SK-N-SH (cell line): ENCODE data around the gene RNGTT. TPM values are rescaled to one million over a fixed set of nuclear protein-coding genes. Genes with fewer than 3 reads are reported as not detected.

Experiments
- CTCF ChIA-PET: fragments of 300-600, 350-600 bp; formaldehyde crosslinking; extraction: SDS; loops from one replicate; lab custom pipeline; 2021; lab: Yijun Ruan, JAX
- POLR2A ChIA-PET: fragments of 350-600 bp; sonication (Branson Sonifier 250); formaldehyde crosslinking; extraction: SDS; loops from one replicate; lab custom pipeline; 2020; ENCODE audit warnings: antibody characterized with exemption, inconsistent platforms; lab: Yijun Ruan, JAX
- DNase-seq: peaks from one replicate; pipeline ENCODE4 v3.0.0; 2012
- H2AFZ ChIP-seq: fragments of 200-600 bp; sonication (generic); 2 replicates; pipeline ENCODE4 v1.8.1; 2016; ENCODE audit warnings: antibody characterized with exemption, mild to moderate bottlenecking, low read depth
- H3F3A ChIP-seq: fragments of 200-600 bp; sonication (generic); replicated peaks from 2 replicates; pipeline ENCODE3; 2016; ENCODE audit warnings: antibody characterized with exemption, mild to moderate bottlenecking; ENCODE audit not compliant: insufficient read depth
- H3K27ac ChIP-seq, 2 experiments: fragments of 200-500 bp in 1 of 2; fragments of 200-600 bp in 1 of 2; sonication (Bioruptor generic) in 1 of 2; sonication (generic), shearing (Covaris generic) in 1 of 2; 2 replicates each; pipeline versions ENCODE4 v1.5.1 to v1.6.1; 2014 to 2016; ENCODE audit warnings: low read depth in 2 of 2, inconsistent platforms in 1 of 2, low read length in 1 of 2, mild to moderate bottlenecking in 1 of 2, mixed read lengths in 1 of 2
- H3K27me3 ChIP-seq: fragments of 200-600 bp; sonication (generic), shearing (Covaris generic); 2 replicates; pipeline ENCODE4 v1.6.1; 2016; ENCODE audit warnings: mixed run types; ENCODE audit not compliant: insufficient read depth
- H3K36me3 ChIP-seq, 2 experiments: fragments of 200-500 bp in 1 of 2; fragments of 200-600 bp in 1 of 2; sonication (Bioruptor generic) in 1 of 2; sonication (generic) in 1 of 2; replicated peaks in 1 of 2; 2 replicates each; pipeline versions ENCODE3 to v1.5.1; 2014 to 2016; ENCODE audit warnings: low read length in 1 of 2, mild to moderate bottlenecking in 1 of 2; ENCODE audit not compliant: insufficient read depth in 2 of 2, control insufficient read depth in 1 of 2
- H3K4me1 ChIP-seq, 2 experiments: fragments of 200-500 bp in 1 of 2; fragments of 200-600 bp in 1 of 2; sonication (Bioruptor generic) in 1 of 2; sonication (generic), shearing (Covaris generic) in 1 of 2; 2 replicates each; pipeline versions ENCODE4 v1.5.1 to v1.6.1; 2014 to 2016; ENCODE audit warnings: low read depth in 1 of 2, low read length in 1 of 2, mixed run types in 1 of 2; ENCODE audit not compliant: insufficient read depth in 2 of 2, control insufficient read depth in 1 of 2
- H3K4me2 ChIP-seq: fragments of 200-600 bp; sonication (generic), shearing (Covaris generic); 2 replicates; pipeline ENCODE4 v1.6.1; 2017; ENCODE audit warnings: mixed run types
- H3K4me3 ChIP-seq, 2 experiments: fragments of 200-500 bp in 1 of 2; fragments of 200-600 bp in 1 of 2; sonication (Bioruptor generic) in 1 of 2; sonication (generic), shearing (Covaris generic) in 1 of 2; 2 replicates each; pipeline versions ENCODE4 v1.5.1 to v1.8.1; 2014 to 2016; ENCODE audit warnings: low read depth in 2 of 2, inconsistent platforms in 1 of 2, low read length in 1 of 2, mild to moderate bottlenecking in 1 of 2, mixed read lengths in 1 of 2, moderate library complexity in 1 of 2
- H3K79me2 ChIP-seq: fragments of 200-600 bp; sonication (generic); 2 replicates; pipeline ENCODE4 v1.8.1; 2017; ENCODE audit warnings: mild to moderate bottlenecking; ENCODE audit not compliant: insufficient read depth
- H3K9ac ChIP-seq: fragments of 200-600 bp; sonication (generic); 2 replicates; pipeline ENCODE4 v1.6.1; 2017; ENCODE audit warnings: mixed run types
- H3K9me2 ChIP-seq: fragments of 200-600 bp; sonication (generic); 2 replicates; pipeline ENCODE4 v1.6.1; 2017; ENCODE audit warnings: mixed run types
- H3K9me3 ChIP-seq: fragments of 200-600 bp; sonication (generic); 2 replicates; pipeline ENCODE4 v1.6.1; 2017; ENCODE audit warnings: mixed run types, mild to moderate bottlenecking, moderate library complexity
- H4K20me1 ChIP-seq: fragments of 200-600 bp; sonication (generic); 2 replicates; pipeline ENCODE4 v1.6.1; 2017; ENCODE audit warnings: mild to moderate bottlenecking, mixed run types; ENCODE audit not compliant: insufficient read depth
- EP300 ChIP-seq, 2 experiments: IDR thresholded peaks; 2 replicates each; pipeline versions ENCODE4 v1.4.0 to v1.6.1; 2012; ENCODE audit warnings: borderline replicate concordance in 1 of 2, low read depth in 1 of 2, low read length in 1 of 2
- FOXJ3 ChIP-seq: sonication (generic); formaldehyde crosslinking; IDR thresholded peaks from 2 replicates; pipeline ENCODE4 v1.5.1; 2020; ENCODE audit warnings: mild to moderate bottlenecking, missing genetic modification reagents
- FOXM1 ChIP-seq: IDR thresholded peaks from 2 replicates; pipeline ENCODE4 v1.4.0; 2012; ENCODE audit warnings: low read depth, mild to moderate bottlenecking
- GATA2 ChIP-seq: sonication (generic); formaldehyde crosslinking; IDR thresholded peaks from 2 replicates; pipeline ENCODE4 v1.5.0; 2020; ENCODE audit warnings: mild to moderate bottlenecking, missing genetic modification reagents
- JUND ChIP-seq: IDR thresholded peaks from 2 replicates; pipeline ENCODE4 v1.4.0; 2012
- MXI1 ChIP-seq: IDR thresholded peaks from 2 replicates; pipeline ENCODE4 v1.6.1; 2012; ENCODE audit warnings: mild to moderate bottlenecking, low read depth, low read length, improper control_type of control experiment
- RCOR1 ChIP-seq: fragments of 150-350 bp; IDR thresholded peaks from 2 replicates; pipeline ENCODE4 v1.6.1; 2017; ENCODE audit warnings: antibody characterized with exemption, low read length
- RFX5 ChIP-seq: IDR thresholded peaks from 2 replicates; pipeline ENCODE4 v1.6.1; 2012; ENCODE audit warnings: mild to moderate bottlenecking, improper control_type of control experiment, low read length
- SIN3A ChIP-seq: IDR thresholded peaks from 2 replicates; pipeline ENCODE4 v1.6.1; 2012; ENCODE audit warnings: low read depth, mild to moderate bottlenecking, low read length, moderate library complexity, borderline replicate concordance
- TCF12 ChIP-seq: IDR thresholded peaks from 2 replicates; pipeline ENCODE4 v1.4.0; 2012
- TEAD4 ChIP-seq: IDR thresholded peaks from 2 replicates; pipeline ENCODE4 v1.4.0; 2012; ENCODE audit warnings: mild to moderate bottlenecking, borderline replicate concordance; ENCODE audit not compliant: insufficient read depth
- WGBS: methylation state at CpG from one replicate; pipeline ENCODE4 v1.1.6; 2017; ENCODE audit warnings: low lambda C conversion rate; 5-methylcytosine and 5-hydroxymethylcytosine counted together
- polyA plus RNA-seq, 3 experiments: library from polyadenylated mRNA; depleted of rRNA; stranded (reverse); fragments of >200 nt; gene quantifications; 2 replicates each; pipeline ENCODE4 v1.2.3, GENCODE V29; 2012
- TF ChIP-seq, protein P1 (sequence below): IDR thresholded peaks from 2 replicates; pipeline ENCODE4 v1.4.0; 2012; ENCODE audit warnings: low read depth, borderline replicate concordance
- TF ChIP-seq, protein P2 (sequence below): fragments of 150-350 bp; IDR thresholded peaks from 2 replicates; pipeline ENCODE4 v1.6.1; 2016; ENCODE audit warnings: mild to moderate bottlenecking, low read depth, low read length
- TF ChIP-seq, protein P3 (sequence below): IDR thresholded peaks from 2 replicates; pipeline ENCODE4 v1.6.1; 2012; ENCODE audit warnings: mild to moderate bottlenecking, low read depth, low read length, moderate library complexity

The RNGTT gene
- polyA plus RNA-seq, 1 of the 3 experiments (the other 2 are of a cell fraction) = 3.3 TPM

DNA sequence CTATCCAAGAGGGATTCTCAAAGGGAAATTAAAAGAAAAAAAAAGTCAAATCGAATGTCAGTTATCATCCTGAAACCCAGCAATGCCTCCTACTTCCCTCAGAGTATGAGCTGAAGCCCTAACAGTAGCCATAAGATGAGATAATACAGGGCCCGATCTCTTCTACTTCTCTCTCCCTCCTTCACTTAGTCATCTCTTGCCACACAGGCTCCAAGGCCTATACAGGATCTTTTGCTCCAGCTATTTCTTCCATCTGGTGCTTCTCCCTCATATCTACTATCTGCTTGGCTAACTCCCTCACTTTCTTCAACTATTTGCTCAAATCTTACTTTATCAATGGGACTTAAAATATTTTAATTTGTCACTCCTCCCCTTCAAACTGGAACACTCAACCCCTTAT lies 215.3 kb downstream of the RNGTT start:
- Histone ChIP-seq H3K9me3 (no peaks in the 10 kb centered on the region), H3K4me2 (no peak overlapping the region), H3K4me1 (no peaks in the 10 kb centered on the region), H3K9me2 (no peaks in the 10 kb centered on the region), H3K27ac (no peak overlapping the region), H4K20me1 (no peaks in the 10 kb centered on the region), H3F3A (no peaks in the 10 kb centered on the region), H3K27me3 (no peaks in the 10 kb centered on the region), H3K4me3 (no peak overlapping the region), H2AFZ (no peak overlapping the region), H3K36me3 (no peaks in the 10 kb centered on the region), H3K79me2 (no peaks in the 10 kb centered on the region), H3K9ac (no peak overlapping the region)
- TF ChIP-seq MXI1 (no peak), FOXM1 (no peak)
- POLR2A ChIA-PET = no interaction called here
- CTCF ChIA-PET = interaction anchor here (0.6 to 0.7 kb wide), 2 partner anchors 17 to 1401 kb away, joined by 4 read pairs; no protein-coding TSS in a partner anchor
- 96% methylated on average over 2 of the region's 2 CpGs for WGBS
- DNase-seq = no peak

DNA sequence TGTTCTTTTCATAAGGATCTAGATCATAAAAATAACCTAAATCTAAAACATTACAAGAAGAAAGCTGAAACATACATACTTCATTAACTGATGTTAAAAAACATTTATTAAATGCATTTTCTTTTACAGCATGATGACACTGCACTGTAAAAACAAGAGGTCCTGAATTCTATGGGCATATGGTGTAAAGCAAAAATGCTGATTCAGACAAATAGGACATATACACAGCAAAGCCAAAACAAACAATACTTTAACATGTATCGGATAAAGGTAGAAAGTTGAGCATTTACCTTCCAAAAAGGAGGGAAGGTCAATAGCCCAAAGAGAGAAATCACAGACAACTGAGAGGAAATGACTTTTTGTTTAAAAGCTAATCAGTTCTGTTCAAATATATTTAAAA lies 221.5 kb downstream of the RNGTT start:
- Histone ChIP-seq H3K9ac (no peak overlapping the region), H3F3A (no peaks in the 10 kb centered on the region), H3K27ac (no peak overlapping the region), H3K9me2 (no peaks in the 10 kb centered on the region), H4K20me1 (no peaks in the 10 kb centered on the region), H3K4me3 (no peak overlapping the region), H3K4me1 (no peaks in the 10 kb centered on the region), H3K4me2 (no peak overlapping the region), H2AFZ (no peak overlapping the region), H3K27me3 (no peaks in the 10 kb centered on the region), H3K9me3 (no peaks in the 10 kb centered on the region), H3K79me2 (no peaks in the 10 kb centered on the region), H3K36me3 (no peaks in the 10 kb centered on the region)
- WGBS = 97% methylated on average over 1 of the region's 1 CpG
- DNase-seq = no peak
- TF ChIP-seq FOXJ3 (CRISPR knock-in tag) = no peak
- TF ChIP-seq, protein P1, sequence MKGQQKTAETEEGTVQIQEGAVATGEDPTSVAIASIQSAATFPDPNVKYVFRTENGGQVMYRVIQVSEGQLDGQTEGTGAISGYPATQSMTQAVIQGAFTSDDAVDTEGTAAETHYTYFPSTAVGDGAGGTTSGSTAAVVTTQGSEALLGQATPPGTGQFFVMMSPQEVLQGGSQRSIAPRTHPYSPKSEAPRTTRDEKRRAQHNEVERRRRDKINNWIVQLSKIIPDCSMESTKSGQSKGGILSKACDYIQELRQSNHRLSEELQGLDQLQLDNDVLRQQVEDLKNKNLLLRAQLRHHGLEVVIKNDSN = no peak
- TF ChIP-seq, protein P2, sequence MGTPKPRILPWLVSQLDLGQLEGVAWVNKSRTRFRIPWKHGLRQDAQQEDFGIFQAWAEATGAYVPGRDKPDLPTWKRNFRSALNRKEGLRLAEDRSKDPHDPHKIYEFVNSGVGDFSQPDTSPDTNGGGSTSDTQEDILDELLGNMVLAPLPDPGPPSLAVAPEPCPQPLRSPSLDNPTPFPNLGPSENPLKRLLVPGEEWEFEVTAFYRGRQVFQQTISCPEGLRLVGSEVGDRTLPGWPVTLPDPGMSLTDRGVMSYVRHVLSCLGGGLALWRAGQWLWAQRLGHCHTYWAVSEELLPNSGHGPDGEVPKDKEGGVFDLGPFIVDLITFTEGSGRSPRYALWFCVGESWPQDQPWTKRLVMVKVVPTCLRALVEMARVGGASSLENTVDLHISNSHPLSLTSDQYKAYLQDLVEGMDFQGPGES = no peak
- no peak for TF ChIP-seq FOXM1
- no peak for TF ChIP-seq EP300 (IDR thresholded peaks at IDR 0.05; ENCODE audit: borderline replicate concordance in 1 of 2, low read depth in 1 of 2, low read length in 1 of 2)
- TF ChIP-seq SIN3A = no peak
- TF ChIP-seq TEAD4 = no peak
- no peak for TF ChIP-seq GATA2 (CRISPR knock-in tag)
- no peak for TF ChIP-seq RFX5
- TF ChIP-seq JUND = no peak
- no peak for TF ChIP-seq RCOR1
- no peak for TF ChIP-seq TCF12
- TF ChIP-seq, protein P3, sequence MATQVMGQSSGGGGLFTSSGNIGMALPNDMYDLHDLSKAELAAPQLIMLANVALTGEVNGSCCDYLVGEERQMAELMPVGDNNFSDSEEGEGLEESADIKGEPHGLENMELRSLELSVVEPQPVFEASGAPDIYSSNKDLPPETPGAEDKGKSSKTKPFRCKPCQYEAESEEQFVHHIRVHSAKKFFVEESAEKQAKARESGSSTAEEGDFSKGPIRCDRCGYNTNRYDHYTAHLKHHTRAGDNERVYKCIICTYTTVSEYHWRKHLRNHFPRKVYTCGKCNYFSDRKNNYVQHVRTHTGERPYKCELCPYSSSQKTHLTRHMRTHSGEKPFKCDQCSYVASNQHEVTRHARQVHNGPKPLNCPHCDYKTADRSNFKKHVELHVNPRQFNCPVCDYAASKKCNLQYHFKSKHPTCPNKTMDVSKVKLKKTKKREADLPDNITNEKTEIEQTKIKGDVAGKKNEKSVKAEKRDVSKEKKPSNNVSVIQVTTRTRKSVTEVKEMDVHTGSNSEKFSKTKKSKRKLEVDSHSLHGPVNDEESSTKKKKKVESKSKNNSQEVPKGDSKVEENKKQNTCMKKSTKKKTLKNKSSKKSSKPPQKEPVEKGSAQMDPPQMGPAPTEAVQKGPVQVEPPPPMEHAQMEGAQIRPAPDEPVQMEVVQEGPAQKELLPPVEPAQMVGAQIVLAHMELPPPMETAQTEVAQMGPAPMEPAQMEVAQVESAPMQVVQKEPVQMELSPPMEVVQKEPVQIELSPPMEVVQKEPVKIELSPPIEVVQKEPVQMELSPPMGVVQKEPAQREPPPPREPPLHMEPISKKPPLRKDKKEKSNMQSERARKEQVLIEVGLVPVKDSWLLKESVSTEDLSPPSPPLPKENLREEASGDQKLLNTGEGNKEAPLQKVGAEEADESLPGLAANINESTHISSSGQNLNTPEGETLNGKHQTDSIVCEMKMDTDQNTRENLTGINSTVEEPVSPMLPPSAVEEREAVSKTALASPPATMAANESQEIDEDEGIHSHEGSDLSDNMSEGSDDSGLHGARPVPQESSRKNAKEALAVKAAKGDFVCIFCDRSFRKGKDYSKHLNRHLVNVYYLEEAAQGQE = no peak
- TF ChIP-seq MXI1 = no peak
- ChIA-PET CTCF (interaction anchor here (1.4 kb wide), 1 partner anchor 129 kb away, joined by 5 read pairs; no protein-coding TSS in a partner anchor), POLR2A (no interaction called here)
